IPS DF 19.7 (cell line): Measurements from ENCODE around the gene XRCC1.

Experiments
- DNase-seq: peaks from one replicate; pipeline ENCODE4 v3.0.0-alpha.2; 2013; ENCODE audit warnings: low read depth, low spot score

Gene XRCC1, protein sequence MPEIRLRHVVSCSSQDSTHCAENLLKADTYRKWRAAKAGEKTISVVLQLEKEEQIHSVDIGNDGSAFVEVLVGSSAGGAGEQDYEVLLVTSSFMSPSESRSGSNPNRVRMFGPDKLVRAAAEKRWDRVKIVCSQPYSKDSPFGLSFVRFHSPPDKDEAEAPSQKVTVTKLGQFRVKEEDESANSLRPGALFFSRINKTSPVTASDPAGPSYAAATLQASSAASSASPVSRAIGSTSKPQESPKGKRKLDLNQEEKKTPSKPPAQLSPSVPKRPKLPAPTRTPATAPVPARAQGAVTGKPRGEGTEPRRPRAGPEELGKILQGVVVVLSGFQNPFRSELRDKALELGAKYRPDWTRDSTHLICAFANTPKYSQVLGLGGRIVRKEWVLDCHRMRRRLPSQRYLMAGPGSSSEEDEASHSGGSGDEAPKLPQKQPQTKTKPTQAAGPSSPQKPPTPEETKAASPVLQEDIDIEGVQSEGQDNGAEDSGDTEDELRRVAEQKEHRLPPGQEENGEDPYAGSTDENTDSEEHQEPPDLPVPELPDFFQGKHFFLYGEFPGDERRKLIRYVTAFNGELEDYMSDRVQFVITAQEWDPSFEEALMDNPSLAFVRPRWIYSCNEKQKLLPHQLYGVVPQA

DNA sequence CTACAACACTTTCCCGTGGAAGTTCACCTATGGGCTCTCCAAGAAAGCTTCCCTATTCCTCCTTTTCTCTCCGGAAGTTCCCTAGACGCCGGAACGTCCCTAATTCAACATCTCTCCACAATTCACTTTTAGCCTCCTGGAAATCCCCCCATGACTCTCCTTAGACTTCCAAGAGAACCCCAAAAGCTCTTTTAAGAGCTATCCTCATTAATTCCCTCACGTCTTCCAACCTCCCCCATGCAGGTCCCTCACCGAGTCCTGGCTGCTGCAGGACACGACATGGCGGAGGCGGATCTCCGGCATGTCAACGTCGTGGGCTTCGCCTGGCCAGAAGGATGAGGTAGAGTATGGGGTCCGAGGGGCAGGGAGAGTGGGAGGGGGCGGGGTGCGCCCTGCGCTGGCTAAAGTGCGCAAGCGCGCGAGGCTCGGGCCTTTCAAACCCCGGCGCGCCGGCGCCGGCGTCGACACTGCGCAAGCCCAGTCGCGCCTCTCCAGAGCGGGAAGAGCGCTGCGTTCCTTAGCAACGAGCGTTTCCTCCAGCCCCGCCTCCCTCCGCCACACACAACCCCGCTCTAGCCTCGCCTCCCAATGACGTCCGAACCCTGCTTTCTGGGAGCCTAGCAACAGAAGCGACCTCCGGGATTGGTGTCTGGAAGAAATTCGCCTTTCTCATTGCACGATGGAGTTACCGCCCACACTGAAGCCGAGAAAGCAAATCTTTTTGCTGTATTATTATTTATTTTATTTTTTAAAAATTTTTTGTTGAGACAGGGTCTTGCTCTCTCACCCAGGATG lies at the start of gene XRCC1, which contains the start of gene PINLYP:
XRCC1 (minus strand) TSS at position 372 of the 795 bp plus-strand sequence; CDS start at position 303, 69 bp downstream.
PINLYP (plus strand) TSS at position 646 of the 795 bp plus-strand sequence. CDS start 1,391 bp downstream, outside the sequence.
- DNase-seq: peak; percentile 95

DNA sequence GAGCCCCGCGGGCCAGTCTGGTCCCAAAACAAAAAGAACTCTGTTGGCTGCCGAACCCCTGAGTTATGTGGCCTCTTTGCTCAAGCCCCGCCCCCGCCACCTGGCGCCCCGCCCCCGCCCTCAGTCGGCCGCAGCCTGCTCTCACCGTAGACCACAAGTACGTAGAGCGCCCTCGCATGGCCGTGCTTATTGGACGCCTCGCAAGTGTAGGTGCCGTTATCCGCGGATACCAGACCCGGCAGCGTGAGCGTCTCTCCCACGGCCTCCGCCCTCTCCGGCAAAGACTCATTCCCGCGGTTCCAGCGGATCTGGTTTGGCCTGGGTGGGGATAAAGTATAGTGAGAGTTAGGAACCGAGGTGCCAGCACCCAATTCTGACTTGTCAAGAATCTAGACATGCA lies 49.6 kb upstream of the XRCC1 start:
- DNase-seq: peak; percentile 69

DNA sequence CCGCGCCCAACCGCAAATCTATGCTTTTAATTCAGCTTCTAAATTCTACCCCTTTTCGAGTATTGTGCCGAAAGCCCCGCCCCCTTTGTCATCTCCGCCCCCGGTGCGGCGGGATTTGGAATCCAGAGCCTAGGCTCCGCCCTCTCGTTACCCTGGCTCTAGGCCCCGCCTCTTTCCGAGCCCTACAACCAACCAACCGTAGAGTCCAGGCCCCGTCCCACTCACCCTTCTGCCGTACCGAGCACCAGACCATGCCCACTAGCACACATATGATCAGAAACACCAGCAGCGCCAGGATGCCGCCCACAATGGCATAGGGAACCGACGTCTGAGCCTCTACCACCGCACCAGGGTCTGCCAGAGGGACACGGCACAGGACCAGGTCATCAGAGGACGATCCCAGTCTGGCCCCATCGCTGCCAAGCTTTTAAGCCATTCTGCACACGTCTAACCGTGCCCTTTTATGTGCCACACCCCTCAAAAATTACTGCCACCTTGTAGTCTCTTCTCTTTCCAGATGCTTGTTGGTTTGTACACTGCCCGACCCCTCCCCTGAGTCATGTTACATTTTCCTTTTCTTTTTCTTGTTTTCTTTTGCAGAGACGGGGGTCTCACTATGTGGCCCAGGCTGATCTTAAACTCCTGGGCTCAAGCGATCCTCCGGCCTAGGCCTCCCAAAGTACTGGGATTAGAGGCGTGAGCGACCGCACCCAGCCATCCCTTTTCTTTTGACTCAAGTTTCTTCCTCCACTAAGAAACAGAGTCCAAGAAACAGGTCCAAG lies 48.8 kb upstream of the XRCC1 start:
- peak; percentile 15 for DNase-seq

DNA sequence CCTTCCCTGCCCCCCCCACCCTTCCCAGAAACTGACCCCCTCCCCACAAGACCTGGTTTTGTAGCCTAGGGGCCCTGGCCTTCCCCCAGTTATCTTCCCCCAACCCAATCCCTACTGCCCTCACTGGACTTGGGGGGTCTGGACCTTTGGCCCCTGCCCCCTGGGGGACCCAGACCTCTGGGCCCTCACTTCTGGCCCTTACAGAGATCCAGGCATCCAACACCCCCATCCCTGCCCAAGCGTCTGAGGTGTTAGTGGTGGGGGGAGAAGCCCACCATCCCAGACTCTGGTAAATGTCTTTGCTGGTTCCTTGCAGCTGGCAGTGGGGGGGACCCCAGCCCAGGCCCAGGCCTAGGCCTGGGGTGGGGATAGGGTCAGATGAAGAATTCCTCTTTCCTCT lies 47.6 kb upstream of the XRCC1 start:
- DNase-seq: no peak

DNA sequence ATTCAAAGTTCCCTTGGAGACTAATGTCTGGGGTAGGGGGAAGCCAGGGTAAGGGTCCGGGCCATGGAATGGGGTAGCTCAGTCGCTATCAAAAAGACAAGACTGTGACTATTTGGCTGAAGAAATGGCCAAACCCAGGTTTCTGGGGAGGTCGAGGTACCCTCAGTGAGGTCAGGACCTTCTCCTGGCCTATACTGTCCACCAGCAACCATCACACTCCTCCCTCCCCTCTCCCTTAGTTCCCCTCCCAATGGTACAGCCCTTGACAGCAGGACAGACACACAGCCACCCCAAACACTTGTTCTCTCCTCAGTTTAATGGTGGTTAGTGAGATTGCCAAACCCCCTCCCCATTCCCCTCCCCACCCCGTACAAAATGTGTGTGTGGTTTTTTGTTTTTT lies 46.7 kb upstream of the XRCC1 start:
- no peak for DNase-seq

DNA sequence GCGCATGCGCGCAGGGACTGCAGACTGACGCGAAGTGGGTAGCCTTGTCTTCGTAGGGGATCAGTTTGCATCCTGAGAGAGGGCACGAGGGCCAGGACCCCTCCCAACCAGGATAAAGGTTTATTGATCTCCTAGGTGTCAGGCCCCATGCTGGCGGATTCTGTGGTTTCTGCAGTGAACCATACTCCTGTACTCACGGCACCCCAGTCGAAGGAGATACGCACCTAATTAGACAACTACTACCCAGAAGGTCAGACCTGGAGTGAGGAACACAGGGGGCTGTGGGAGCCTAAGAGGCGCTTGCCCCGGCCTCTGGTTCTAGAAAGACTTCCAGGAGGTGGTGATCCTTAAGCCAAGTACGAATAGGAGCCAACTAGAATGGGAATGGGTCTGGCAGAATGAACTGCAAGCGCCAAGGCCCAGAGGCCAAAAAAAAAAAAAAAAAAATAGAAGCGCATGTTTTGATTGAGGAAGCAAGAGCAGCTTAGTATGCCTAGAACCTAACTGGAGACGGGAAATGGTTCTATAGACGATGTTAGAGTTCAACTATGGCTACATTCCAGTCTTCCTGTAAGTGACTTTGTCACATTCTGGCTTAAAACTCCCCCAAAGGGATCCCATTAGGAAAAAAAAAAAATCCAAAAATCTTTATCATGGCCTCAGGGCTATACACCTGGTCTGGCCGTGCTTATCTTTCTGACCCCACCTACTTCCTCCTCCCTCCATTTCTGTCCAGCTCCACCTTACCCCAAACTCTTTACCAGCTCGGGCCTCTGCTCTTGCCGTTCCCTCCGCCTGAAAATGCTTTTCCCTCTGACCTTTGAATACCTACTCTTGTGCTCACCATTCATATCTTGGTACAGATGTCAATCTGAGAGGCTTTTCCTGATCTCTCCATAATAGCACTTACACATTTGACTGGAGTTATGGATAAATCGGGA lies 45.0 kb upstream of the XRCC1 start:
- DNase-seq: no peak

DNA sequence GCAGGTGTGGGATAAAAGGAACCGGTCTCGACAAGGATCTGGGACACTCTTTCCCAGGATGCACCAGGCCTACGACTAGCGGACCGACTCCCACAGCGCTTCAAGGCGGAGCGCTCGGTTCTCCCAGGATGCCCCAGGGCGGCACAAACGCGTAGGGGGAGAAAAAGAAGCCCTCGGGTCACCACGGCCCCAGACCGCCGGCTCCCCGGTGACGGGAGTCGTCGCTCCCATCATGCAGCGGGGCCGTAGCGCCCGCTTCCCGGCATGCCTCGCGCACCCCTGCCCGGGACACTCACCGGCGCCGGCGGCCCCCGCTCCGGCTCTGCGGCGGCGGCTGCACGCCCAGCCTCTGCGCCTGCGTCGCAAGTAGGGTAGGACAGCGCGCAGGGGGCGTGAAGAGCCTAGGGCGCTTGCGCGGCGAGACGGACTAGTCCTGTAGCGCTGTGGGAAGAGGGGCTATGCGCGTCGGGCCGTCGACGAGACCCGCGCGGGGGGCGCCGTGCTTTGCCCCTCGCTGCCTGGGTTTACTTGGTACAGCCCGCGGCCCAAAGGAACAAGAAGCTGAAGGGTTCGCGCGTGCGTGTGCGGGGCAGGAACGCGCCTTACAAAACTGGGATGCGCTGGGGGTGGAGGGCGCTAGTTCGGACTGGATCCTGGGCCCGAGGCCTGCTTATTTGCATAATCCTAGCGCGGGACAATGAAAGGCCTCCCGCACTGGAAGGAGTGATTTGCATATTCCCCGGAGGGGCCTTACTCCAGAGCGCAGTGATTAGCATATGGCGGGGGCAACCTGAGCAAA lies 44.1 kb upstream of the XRCC1 start, which contains the start of gene ZNF428:
ZNF428 (minus strand) TSS at position 368 of the 799 bp plus-strand sequence. CDS start 5,325 bp downstream, outside the sequence.
- peak; percentile 84 for DNase-seq

DNA sequence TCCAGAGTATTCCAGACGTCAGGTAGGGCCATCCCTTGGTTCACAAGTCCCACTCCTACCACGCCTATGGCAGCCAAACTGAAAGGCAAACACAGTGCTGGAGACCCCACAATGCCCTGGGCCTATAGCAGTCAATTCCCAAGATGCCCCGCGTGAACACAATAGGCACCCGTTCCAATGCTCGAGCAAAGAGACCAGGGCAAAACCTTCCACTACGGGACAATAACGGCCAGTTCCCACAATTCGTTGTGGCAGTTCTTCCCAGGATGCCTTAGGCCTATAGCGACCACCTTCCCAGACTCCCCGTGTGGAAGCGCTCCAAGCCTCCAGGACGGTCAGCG lies 43.6 kb upstream of the XRCC1 start:
- DNase-seq: no peak

DNA sequence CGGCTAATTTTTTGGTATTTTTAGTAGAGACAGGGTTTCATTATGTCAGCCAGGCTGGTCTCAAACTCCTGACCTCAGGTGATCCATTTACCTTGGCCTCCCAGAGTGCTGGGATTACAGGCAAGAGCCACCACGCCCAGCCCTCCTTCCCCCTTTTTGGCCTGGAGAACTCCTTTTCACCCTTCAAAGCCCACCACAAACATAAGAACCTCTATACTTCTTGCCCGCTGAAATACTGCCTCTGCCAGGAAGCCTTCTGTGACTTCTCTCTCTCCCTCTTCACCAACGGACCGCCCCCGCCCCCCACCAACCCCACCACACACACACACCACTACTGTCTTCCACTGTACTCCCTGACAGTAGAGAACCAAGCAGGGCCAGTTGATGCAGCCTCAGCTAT lies 41.6 kb upstream of the XRCC1 start:
- no peak for DNase-seq

DNA sequence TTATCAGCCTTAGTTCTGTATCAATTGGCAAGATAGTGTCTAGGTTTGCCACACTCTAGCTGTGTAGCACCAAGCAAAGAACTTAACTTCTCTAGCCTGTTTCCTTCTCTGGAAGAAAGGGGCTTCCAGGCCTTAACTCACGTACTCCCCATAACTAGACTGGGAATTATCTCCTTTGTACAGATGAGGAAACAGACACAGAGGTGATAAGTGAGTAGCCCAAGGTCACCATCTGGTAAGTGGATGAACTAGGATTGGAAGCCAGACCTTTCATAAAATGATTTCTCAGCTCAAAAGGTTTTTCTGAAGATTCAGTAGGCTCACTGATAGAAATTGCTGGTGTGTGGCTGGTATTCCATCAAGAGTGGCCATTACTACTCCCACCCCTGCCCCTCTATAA lies 41.0 kb upstream of the XRCC1 start:
- no peak for DNase-seq

DNA sequence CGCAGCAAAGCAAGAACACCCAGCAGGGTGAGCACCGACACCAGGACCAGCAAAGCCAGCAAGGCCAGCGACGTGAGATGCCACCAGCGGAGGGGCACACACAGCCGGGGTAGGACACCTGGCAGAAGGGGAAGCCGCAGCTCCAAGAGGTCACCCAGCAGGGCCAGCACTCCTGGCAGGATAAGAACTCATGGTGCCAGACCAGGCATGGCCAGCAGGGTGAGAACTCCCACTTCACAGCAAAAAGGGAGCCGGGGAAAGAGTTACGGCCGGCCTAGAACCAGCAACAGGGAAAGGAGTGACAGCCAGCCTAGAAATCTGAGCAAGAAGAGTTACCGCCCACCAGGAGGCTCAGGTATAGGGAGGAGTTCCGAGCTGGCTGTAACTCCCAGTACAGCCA lies 37.0 kb upstream of the XRCC1 start:
- no peak for DNase-seq

DNA sequence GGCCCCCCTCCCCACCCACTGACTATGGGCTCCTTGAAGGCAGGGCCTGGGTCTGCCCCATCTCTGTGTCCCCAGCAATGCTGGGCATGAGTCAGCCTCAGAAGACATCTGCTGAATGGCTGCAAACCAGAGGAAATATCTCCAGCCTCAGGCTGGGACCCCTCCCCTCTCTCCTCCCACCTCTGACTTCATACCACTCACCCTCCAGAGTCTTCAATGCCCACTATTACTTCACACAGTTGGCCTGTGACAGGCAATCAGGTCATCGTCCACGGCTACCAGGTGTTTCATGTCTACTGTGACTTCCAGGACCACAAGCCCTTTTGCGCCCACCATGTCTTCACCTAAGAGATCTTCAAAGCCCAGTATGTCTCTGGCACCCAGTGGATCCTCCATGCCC lies 36.5 kb upstream of the XRCC1 start, which contains the start of gene SRRM5:
SRRM5 (plus strand) TSS at position 301 of the 400 bp plus-strand sequence; CDS start at position 335, 34 bp downstream.
- DNase-seq: no peak

DNA sequence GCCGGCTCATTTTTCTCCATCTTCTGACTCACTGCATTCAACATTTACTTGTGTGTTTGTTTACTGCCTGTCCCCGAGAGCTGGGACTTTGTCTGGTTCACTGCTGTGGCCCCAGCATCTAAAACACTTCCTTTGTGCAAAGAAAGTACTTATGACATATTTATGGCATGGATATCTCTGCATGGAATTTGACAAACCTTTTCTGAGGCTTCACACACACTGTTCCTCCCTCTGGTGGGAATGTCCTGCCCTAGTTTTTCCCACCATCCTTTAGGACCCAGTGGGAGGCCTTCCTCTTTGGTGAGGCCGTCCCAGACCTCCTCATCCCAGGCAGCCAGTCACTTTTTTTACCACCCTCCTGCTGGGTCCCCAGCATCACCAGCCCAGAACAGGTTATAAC lies 35.2 kb upstream of the XRCC1 start:
- DNase-seq: no peak

DNA sequence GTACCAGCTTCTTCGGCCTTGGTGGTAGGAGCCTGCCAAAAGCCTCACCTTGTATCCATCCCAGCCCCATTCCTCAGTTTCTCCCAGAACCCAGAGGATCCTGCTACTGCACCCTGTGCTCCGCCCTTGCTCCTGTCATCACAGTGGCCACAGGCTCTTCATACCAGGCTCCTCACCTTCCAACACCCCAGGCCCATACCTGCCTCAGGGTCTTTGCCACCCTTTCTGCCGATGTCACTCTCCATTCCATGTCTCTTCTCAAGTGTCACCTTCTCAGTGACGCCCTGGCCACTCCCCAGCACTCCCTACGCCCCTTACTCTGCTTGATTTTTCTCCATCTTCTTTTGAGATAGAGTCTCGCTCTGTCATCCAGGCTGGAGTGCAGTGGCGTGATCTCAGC lies 34.5 kb upstream of the XRCC1 start:
- no peak for DNase-seq

DNA sequence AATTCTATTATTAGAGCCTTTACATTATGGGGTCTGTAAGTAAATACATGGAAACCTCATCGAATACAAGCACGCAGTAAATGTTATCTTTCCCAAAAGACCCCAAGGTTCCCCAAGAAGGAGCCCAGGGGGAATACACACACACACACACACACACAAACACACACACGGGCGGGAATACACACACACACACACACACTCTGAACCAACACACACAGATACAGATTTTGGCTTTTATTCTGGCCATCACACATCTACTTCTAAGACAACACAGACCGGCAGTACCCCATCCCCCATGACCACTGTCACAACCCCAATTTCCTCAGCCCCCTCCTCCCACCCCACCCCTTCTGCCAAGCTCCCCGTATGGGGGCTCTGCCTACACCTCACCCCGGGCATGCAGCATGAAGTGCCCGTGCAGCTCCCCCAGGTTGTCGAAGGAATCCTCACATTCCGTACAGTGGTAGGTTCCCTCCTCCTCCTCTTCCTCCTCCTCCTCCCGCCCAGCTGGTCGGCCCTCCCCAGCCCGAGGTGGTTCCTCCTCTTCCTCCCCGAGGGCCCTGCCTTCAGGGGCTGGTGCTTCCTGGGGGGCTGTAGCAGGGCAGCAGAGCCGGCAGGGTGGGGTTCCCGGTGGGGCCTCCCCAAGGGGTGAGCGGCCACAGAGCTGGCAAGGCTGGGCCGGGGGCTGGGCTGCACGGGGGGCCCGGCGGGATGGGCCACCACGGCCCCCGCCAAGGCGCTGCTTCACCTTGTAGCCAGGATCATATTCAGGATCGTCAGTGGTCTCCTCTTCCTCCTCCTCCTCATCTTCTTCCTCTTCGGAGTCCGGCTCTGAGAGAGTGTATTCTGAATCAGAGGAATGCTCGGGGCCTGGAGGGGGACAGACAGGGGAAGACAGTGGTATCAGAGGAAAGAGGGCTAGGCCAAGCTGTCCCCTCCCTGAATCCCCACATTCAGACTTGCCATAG lies 32.2 kb upstream of the XRCC1 start:
- no peak for DNase-seq

DNA sequence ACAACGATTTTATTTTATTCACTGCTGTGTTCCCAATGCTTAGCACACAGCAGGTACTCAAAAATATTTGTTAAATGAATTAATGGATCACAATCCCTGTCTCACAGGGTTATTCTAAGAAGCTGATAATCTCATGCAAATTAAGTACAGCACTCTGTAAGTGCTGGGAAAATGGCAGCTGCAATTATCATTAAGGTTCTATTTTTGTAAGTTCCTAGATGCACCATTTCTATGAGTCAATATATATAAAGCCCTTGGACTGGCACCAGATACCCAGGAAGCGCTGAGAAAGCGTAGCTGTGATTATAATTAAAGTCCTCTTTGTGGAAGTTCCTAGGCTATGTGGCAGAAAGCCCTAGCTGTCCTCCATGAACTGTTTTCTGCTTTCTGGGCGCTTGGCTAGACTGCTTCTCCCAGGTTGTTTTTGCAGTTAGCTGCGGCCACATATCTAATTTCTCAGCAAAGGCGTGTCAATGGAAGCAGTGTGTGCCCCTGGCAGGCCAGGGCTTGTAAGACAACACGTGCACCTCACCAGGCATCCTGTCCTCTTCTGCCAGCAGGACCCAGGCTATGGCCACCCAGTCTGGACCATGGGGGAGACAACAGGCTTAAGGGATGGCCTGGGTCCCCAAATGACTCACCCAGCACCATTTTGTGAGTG lies 31.4 kb upstream of the XRCC1 start:
- no peak for DNase-seq

DNA sequence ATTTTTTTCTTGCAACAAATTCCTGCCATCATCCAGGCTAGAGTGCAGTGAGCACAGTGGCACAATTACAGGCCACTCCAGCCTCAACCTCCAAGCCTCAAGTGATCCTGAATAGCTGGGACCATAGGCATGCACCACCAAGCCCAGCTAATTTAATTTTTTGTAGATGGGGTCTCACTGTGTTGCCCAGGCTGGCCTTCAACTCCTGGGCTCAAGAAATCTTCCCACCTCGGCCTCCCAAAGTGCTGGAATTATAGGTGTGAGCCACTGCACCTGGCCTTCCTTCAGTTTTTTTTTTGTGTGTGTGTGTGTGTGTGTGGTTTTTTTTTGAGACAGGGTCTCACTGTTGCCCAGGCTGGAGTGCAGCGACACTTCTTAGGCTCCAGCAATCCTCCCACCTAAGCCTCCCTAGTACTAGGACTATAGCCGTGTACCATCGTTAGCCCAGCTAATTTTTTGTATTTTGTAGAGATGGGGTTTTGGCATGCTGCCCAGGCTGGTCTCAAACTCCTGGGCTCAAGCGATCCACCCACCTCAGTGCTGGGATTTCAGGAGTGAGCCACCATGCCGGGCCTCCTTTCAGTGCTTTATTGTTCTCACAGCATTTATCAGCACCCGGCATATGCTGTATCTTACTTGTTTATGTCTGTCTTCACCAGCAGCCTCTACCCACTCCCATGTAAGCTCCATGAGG lies 30.7 kb upstream of the XRCC1 start:
- no peak for DNase-seq
